Endothelial cell (in vitro differentiated cells): Measurements from ENCODE around the gene COL6A5. TPM values are rescaled to one million over a fixed set of nuclear protein-coding genes. Genes with fewer than 3 reads are reported as not detected.
"Not testable (repeated sequence)": the region's sequence is repeated elsewhere in the genome, so short reads cannot be mapped to it uniquely, and the experiment has no call there.

Experiments used
- DNase-seq: peaks from one replicate; pipeline ENCODE4 v3.0.0; 2021; ENCODE audit warnings: low spot score
- H3K27ac Mint-ChIP-seq: one replicate; pipeline ENCODE4 v1.8.0; 2021; ENCODE audit warnings: mixed read lengths, inconsistent platforms; ENCODE audit not compliant: unreplicated experiment
- H3K27me3 Mint-ChIP-seq: one replicate; pipeline ENCODE4 v1.8.0; 2021; ENCODE audit warnings: mild to moderate bottlenecking, moderate library complexity, mixed read lengths, inconsistent platforms; ENCODE audit not compliant: unreplicated experiment
- H3K36me3 Mint-ChIP-seq: one replicate; pipeline ENCODE4 v1.8.0; 2021; ENCODE audit warnings: mild to moderate bottlenecking, low read depth, mixed read lengths, inconsistent platforms; ENCODE audit not compliant: unreplicated experiment
- H3K4me1 Mint-ChIP-seq: one replicate; pipeline ENCODE4 v1.8.0; 2021; ENCODE audit warnings: mild to moderate bottlenecking, mixed read lengths, inconsistent platforms; ENCODE audit not compliant: unreplicated experiment
- H3K4me3 Mint-ChIP-seq: one replicate; pipeline ENCODE4 v1.8.0; 2021; ENCODE audit warnings: mild to moderate bottlenecking, mixed read lengths, inconsistent platforms; ENCODE audit not compliant: unreplicated experiment
- H3K9me3 Mint-ChIP-seq: one replicate; pipeline ENCODE4 v1.8.0; 2021; ENCODE audit warnings: mixed read lengths, inconsistent platforms; ENCODE audit not compliant: unreplicated experiment
- CTCF ChIP-seq: fragments of 200-600 bp; sonication (generic); IDR thresholded peaks from one replicate; pipeline ENCODE4 v1.5.0; 2021; ENCODE audit warnings: antibody characterized with exemption; ENCODE audit not compliant: unreplicated experiment
- total RNA-seq: library from RNA; stranded (reverse); fragmentation: NEBNext Ultra II Directional; extraction: Animal tissue kit (Norgen Biotek cat#: 25700); gene quantifications from one replicate; pipeline ENCODE4 v1.2.1, GENCODE V29; 2021; ENCODE audit not compliant: unreplicated experiment

Gene COL6A5
- total RNA-seq, 1 donor from 2014 or later, result not detected

GRCh38 chr3:130393594-130393993 is 48.1 kb downstream of the COL6A5 start:
- no peaks in the 10 kb centered on the region for H3K27me3 Mint-ChIP-seq
- no peak for DNase-seq
- no peak for TF ChIP-seq CTCF
- H3K36me3 Mint-ChIP-seq, result no peaks in the 10 kb centered on the region
- no peaks in the 10 kb centered on the region for H3K9me3 Mint-ChIP-seq
- no peak overlapping the region for H3K27ac Mint-ChIP-seq
- no peak overlapping the region for H3K4me3 Mint-ChIP-seq
- peaks cover 24% of the 10 kb centered on the region for H3K4me1 Mint-ChIP-seq

DNA sequence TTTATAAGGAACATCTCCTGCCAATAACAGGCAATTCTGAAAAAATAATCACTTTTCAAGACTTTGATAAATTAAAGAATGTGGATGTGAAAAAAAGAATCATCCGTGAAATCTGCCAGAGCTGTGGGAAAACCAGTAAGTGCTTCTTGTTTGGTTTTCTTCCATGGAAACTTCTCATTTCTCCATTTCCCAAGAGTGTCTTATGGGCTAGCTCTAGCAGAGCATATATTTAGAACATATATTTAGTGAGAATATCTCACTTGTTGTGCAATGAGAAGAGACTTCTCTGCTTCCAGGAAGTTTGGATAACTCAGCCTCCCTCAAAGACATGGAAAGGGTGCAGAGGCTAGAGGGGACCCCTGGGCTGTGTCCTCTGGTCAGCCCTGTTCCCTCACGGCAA is 49.9 kb downstream of the COL6A5 start:
- DNase-seq, result no peak
- Mint-ChIP-seq H3K4me1 (peaks cover 24% of the 10 kb centered on the region), H3K4me3 (no peak overlapping the region), H3K27ac (no peak overlapping the region), H3K27me3 (no peaks in the 10 kb centered on the region), H3K36me3 (no peaks in the 10 kb centered on the region), H3K9me3 (no peaks in the 10 kb centered on the region)
- TF ChIP-seq CTCF, result no peak

- H3K9me3 Mint-ChIP-seq, result no peaks in the 10 kb centered on the region
- H3K27me3 Mint-ChIP-seq, result no peaks in the 10 kb centered on the region
- H3K4me1 Mint-ChIP-seq, result peaks cover 24% of the 10 kb centered on the region
- no peaks in the 10 kb centered on the region for H3K36me3 Mint-ChIP-seq
- no peak overlapping the region for H3K27ac Mint-ChIP-seq
- TF ChIP-seq CTCF, result no peak
- DNase-seq, result no peak
- H3K4me3 Mint-ChIP-seq, result no peak overlapping the region
Measured at GRCh38 chr3:130395916-130396315, 50.4 kb downstream of the COL6A5 start.

GRCh38 chr3:130404401-130404800 is 58.9 kb downstream of the COL6A5 start:
- H3K27ac Mint-ChIP-seq, result no peak overlapping the region
- peaks cover 11% of the 10 kb centered on the region for H3K9me3 Mint-ChIP-seq
- H3K27me3 Mint-ChIP-seq, result peaks cover 1% of the 10 kb centered on the region
- DNase-seq, result no peak
- no peak for TF ChIP-seq CTCF
- peaks cover 4% of the 10 kb centered on the region for H3K4me1 Mint-ChIP-seq
- peaks cover 19% of the 10 kb centered on the region for H3K36me3 Mint-ChIP-seq
- H3K4me3 Mint-ChIP-seq, result no peak overlapping the region

- Mint-ChIP-seq H3K36me3 (peaks cover 19% of the 10 kb centered on the region), H3K27me3 (peaks cover 1% of the 10 kb centered on the region), H3K4me1 (peaks cover 4% of the 10 kb centered on the region), H3K27ac (no peak overlapping the region), H3K4me3 (no peak overlapping the region), H3K9me3 (peaks cover 11% of the 10 kb centered on the region)
- no peak for DNase-seq
- TF ChIP-seq CTCF, result no peak
Measured at GRCh38 chr3:130405956-130406355, 60.5 kb downstream of the COL6A5 start.

DNA sequence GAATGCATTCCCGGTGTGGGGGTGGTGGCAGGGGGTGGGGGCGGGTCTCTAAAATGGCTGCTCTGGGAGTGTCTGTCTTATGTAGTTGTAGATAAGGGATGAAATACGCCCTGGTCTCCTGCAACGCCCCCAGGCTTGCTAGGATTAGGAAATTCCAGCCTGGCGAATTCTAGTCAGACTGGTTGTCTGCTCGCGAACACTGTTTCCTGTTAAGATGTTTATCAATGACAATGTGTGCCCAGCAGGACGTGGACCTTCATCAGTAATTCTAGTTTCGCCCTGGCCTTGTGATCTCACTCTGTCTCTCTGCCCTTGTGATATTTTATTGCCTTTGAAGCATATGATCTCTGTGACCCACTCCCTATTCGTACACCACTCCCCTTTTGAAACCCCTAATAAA is 62.8 kb downstream of the COL6A5 start:
- not testable (repeated sequence) for DNase-seq, H3K4me3 Mint-ChIP-seq, H3K27ac Mint-ChIP-seq, H3K4me1 Mint-ChIP-seq, H3K27me3 Mint-ChIP-seq
- H3K9me3 Mint-ChIP-seq, result peaks cover 11% of the 10 kb centered on the region
- peaks cover 19% of the 10 kb centered on the region for H3K36me3 Mint-ChIP-seq
